ENCODE measurements around the gene FAM107B. TPM values are rescaled to one million over a fixed set of nuclear protein-coding genes. Genes with fewer than 3 reads are reported as not detected.

The FAM107B gene
- total and polyA plus RNA-seq, 12 donors, result 2.6 to 18.5 (median 6.2) TPM

GRCh38 chr10:14678637-14679036 lies 96.1 kb downstream of the FAM107B start:
- no peak for ATAC-seq
- peaks cover 0 to 3% (median 0%) of the 10 kb centered on the region in 11 donors for H3K9me3 ChIP-seq
- H3K27me3 ChIP-seq, result no peaks in the 10 kb centered on the region
- H3K36me3 ChIP-seq, result no peaks in the 10 kb centered on the region
- intact Hi-C loops (cut with DNase I), result no loop called here
- DNase-seq, result no peak
- WGBS, 2 donors, result 96% methylated on average over 3 of the region's 3 CpGs
- no peak overlapping the region for H3K4me3 ChIP-seq
- TF ChIP-seq, protein P1, sequence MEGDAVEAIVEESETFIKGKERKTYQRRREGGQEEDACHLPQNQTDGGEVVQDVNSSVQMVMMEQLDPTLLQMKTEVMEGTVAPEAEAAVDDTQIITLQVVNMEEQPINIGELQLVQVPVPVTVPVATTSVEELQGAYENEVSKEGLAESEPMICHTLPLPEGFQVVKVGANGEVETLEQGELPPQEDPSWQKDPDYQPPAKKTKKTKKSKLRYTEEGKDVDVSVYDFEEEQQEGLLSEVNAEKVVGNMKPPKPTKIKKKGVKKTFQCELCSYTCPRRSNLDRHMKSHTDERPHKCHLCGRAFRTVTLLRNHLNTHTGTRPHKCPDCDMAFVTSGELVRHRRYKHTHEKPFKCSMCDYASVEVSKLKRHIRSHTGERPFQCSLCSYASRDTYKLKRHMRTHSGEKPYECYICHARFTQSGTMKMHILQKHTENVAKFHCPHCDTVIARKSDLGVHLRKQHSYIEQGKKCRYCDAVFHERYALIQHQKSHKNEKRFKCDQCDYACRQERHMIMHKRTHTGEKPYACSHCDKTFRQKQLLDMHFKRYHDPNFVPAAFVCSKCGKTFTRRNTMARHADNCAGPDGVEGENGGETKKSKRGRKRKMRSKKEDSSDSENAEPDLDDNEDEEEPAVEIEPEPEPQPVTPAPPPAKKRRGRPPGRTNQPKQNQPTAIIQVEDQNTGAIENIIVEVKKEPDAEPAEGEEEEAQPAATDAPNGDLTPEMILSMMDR (IDR thresholded peaks at IDR 0.05), result no peak
- peaks cover 0 to 4% (median 0%) of the 10 kb centered on the region in 9 donors for H3K4me1 ChIP-seq
- H3K27ac ChIP-seq, result no peak overlapping the region

DNA sequence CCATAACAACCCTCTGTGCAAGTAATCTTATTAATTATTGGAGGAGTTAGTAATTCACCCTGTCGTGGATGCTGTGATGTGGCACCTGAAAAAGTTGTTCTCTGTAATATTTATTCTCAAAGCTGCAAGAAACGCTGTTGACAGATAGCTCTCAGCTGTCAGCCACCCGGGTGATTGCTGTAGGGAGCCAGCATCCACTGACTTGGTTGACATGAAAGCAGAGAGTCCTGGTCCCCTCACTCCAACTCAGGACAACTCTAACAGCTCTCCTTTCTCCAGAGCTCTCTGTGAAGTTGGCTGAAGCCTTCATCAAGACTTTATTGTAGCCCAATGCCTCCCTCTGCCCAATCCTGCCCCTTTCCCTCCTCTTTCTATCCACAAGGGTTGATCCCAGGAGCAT lies 98.0 kb downstream of the FAM107B start:
- intact Hi-C loops (cut with DNase I), result no loop called here
- WGBS, 2 donors, result 51 to 53% methylated on average over 3 of the region's 3 CpGs
- no peak for ATAC-seq

DNA sequence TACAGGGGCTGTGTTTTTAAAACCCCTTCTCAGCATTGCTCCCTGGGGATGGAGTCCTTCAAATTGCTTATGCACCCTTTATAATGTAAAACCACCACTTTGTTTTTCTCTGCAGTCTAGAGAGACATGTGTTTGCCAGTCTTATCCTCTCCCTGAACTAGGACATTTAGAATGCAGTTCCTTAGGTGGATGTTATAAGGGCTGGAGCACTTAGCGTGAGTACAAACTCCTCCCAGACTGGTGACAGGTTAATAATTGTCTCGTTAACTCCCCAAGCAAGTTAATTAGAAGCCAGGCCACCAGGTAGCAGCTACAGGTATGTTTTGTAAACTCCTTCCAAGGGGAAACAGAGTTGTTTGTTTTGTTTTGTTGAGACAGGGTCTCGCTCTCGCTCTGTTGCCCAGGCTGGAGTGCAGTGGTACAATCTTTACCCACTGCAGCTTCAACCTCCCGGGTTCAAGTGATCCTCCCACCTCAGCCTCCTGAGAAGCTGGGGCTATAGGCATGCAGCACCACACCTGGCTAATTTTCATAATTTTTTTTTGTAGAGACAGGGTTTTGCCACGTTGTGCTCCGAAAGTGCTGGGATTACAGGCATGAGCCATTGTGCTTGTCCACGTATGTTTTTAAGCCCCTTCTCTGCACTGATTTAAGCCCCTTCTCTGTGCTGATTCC lies 100.2 kb downstream of the FAM107B start:
- no peak for ATAC-seq
- H3K27ac ChIP-seq, result no peak overlapping the region
- H3K27me3 ChIP-seq, result no peaks in the 10 kb centered on the region
- intact Hi-C loops (cut with DNase I), result no loop called here
- no peak overlapping the region for H3K4me3 ChIP-seq
- no peak for DNase-seq
- TF ChIP-seq, protein P1 (IDR thresholded peaks at IDR 0.05), result no peak
- peaks cover 0 to 22% (median 0%) of the 10 kb centered on the region in 9 donors for H3K4me1 ChIP-seq
- H3K9me3 ChIP-seq, result no peaks in the 10 kb centered on the region
- no peaks in the 10 kb centered on the region for H3K36me3 ChIP-seq
- WGBS, 2 donors, result 89 to 94% methylated on average over 8 of the region's 8 CpGs

More for the DNA sequence above, 98.0 kb downstream of the FAM107B start:
- Histone ChIP-seq H3K4me3 (no peak overlapping the region), H3K27me3 (no peaks in the 10 kb centered on the region), H3K4me1 (peaks cover 0 to 11% (median 0%) of the 10 kb centered on the region in 9 donors), H3K36me3 (no peaks in the 10 kb centered on the region), H3K9me3 (no peaks in the 10 kb centered on the region), H3K27ac (no peak overlapping the region)
- no peak for DNase-seq
- TF ChIP-seq, protein P1 (IDR thresholded peaks at IDR 0.05), result no peak

DNA sequence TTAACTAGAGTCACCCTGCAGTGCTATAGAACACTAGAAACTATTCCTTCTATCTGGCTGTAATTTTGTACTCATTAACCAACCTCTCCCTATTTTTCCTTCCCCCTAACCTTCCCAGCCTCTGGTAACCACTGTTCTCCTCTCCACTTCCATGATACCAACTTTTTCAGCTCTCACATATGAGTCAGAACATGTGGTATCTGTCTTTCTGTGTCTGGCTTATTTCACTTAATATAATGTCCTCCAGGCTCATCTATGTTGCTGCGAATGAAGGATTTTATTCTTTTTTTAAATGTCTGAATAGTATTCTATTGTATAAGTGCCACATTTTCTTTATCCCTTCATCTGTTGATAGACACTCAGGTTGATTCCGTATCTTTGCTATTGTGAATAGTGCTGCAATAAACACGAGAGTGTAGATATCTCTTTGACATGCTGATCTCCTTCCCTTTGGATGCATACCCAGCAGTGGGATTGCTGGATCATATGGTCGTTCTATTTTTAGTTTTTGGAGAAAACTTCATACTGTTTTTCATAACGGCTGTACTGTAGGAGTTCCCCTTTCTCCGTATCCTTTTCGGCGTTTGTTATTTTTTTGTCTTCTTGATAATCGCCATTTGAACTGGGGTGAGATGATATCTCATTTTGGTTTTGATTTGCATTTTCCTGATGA lies 101.4 kb downstream of the FAM107B start:
- H3K4me1 ChIP-seq, result peaks cover 0 to 22% (median 0%) of the 10 kb centered on the region in 9 donors
- no peaks in the 10 kb centered on the region for H3K9me3 ChIP-seq
- no peaks in the 10 kb centered on the region for H3K36me3 ChIP-seq
- peak overlapping the region in 3 of 10 donors; percentile 11 to 28 (median 22) for H3K4me3 ChIP-seq
- DNase-seq (no peak), ATAC-seq (no peak)
- TF ChIP-seq, protein P1 (IDR thresholded peaks at IDR 0.05), result no peak
- intact Hi-C loops (cut with DNase I), result no loop called here
- H3K27me3 ChIP-seq, result no peaks in the 10 kb centered on the region
- no peak overlapping the region for H3K27ac ChIP-seq
- 33 to 34% methylated on average over 9 of the region's 9 CpGs for WGBS, 2 donors
